GM18868 (cell line): ENCODE measurements around the gene FOXM1.

Experiments
- ATAC-seq: cut with Tn5 transposase; IDR thresholded peaks from one replicate; pipeline ENCODE4 v1.9.1; 2021; ENCODE audit warnings: mild to moderate bottlenecking, moderate library complexity; ENCODE audit not compliant: unreplicated experiment

Gene FOXM1

DNA sequence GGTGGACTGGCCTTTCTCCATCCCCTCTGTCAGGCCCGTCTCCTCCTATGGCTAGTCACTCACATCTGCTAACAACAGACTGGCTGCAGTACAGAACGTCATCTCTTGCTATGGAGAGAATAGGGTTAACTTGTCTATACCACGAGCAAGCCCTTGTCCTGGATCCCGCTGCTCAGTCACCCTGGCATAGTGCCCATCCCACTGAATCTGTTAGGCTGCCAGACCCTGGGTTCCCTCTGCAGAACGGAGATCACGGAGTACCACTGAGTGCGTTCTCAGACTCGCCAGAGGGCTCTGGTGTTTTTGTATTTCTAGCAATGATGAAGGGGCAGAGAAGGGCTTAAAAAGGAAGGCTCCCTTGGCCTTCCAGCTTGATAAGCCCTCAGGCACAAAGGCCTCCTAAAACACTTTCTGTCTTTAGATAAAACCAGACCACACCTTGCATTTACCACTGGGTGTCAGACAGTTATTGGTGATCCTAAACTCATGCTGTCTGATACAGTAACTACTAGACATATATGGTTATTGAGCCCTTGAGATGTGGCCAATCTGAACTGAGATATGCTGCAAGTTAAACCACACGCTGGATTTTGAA is 35.8 kb downstream of the FOXM1 start:
- ATAC-seq: no peak

DNA sequence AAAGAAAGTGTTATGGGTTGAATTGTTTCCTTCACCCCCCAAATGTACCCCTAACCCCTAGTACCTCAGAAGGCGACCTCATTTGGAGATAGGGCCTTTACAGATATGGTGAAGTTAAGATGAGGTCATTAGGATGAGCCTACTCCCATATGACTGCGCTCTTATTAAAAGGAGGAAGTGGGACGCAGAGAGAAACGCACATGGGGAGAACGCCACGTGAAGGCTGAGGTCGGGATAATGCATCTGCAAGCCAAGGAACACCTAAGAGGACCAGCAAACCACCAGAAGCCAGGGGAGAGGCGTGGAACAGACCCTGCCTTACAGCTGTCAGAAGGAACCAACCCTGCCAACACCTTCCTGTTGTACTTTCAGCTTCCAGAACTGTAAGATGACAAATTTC is 40.4 kb downstream of the FOXM1 start:
- ATAC-seq: no peak

DNA sequence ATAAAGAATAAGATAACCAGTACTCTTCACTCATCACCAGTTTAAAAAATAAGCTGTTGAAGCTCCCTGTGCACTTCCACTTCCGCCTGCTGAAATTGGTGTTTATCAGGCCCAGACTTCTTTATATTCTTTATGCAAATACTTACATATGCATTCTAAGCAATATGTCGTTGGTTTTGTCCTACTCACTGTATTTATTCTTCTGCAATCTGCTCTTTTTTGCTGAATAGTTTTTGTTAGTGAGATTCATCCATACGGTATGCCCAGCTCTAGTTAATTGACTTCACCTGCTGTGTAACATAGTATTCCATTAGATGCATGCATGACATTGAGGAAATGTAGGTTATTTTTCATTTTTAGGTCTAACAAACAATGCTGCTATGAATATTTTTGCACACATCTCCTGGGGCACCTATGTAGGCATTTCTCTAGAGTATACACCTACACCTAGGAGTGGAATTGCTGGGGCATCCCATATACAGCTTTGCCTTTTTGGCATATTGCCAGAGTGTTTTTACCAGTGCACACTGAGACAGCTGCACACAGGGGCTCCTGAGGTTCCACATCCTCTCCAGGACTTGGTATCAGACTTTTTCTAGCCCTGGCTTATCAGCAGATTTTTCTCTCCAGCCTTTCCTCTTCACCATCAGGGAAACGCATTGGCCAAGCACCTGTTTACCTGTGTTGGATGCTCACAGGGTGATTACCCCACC is 41.1 kb downstream of the FOXM1 start:
- ATAC-seq: no peak

DNA sequence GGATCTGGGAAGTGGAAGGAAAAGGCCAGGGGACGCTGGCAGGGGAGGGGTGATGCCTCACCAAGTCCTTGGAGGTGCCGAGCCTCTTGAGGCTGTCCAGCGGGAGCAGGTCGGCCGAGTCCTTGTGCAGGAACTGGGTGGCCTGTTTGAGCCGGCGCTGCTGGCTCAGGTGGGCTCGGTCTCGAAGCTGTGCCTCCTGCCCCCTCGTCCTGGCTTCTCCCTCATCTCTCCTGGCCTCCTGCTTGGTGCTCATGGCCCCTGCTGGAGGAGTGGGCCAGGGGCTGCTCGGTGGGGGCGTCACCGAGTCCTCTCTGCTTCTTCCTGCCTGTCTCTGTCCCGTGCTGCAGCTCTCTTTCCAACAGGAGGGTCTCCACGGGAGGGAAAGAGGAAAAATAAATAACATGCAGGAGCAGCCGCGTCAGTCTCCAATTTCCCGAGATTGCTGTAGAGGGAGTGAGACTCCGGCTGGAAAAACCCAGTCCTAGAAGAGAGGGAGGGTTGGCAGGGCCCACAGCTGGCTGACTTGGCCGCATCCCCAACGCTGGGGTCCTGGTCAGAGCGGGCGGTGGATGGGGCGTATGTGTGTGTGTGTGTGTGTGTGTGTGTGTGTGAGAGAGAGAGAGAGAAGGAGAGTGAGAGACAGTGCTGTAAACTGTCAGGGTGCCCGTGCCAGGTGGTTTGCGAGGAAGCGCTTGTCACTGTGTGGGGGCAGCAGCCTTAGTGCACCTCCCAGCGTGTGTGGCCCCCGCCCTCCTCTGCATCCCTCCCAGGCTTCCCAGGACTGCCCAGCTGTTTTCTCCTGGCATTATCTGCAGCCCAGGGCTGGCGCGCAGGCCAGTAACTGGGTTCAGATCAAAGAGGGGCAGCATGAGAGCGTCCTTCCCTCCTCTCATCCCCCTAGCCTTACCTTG is 42.1 kb downstream of the FOXM1 start, which contains the start of gene NRIP2:
Gene NRIP2 (minus strand): TSS at position 455 of the 911 bp plus-strand sequence. CDS start 52 bp downstream, at position 403.
- ATAC-seq: no peak

DNA sequence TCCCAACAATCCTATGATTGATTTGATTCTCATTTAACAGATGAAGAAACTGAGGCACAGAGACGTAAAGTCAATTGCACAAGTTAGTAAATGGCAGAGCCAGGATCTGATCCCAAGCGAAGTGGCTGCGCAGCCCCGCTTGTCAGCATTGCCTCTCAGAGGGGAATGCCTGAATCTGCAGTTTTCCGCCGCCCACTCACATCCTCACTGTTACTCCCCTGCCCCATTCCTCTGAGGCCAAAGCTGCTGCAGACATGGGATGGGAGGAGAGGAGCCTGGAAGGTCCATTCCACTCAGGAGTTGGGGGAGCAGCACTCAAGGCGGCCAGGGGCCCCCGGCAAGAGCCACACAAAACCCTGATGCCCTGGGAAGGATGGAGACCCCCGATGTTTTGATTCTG is 43.2 kb downstream of the FOXM1 start:
- no peak for ATAC-seq

DNA sequence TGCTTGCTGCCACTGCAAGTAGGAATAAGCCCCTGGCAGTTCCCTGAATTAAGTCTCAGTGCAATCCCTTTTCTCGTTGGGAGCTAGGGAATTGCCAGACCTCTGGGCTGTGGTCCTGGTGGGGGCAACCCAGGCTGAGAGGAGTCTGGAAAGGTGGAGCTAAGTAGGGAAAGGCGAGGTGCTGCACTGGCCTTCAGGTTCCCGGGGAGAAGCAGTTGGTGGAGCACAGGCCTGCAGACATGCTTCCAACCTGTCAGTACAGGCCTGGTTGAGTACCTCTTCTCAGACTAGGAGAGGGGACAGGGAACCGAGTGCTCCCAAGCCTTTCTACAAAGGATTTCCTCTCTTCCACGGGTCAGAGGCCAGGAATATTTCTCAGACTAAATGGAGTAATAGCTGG is 43.6 kb downstream of the FOXM1 start:
- no peak for ATAC-seq

DNA sequence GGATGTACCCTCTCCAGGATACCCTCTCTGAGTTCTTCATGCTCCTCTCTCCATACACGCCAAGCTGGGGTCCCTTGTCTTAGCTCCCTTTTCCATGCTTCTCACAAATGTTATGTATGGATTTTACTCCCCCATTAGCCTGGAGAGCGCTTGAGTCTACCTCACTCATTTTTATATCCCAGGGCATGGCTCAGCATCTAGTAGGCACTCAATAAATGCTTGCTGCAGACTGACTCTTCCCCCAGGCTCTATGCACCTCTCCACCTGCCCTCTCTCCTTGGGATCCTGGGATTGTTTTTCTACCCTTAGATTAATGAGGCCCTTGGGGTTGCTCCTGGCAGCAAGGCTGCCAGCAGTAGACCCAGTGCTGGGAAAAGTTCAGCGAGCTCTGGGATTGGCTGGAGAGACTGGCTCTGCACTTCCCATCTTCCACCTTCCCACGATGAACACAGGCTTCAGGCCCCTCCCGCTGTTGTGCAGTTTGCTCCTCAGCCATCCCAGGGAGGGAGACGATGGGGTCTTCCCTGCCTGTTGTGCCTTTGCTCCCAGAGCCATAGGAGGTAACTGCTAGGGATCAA is 44.3 kb downstream of the FOXM1 start:
- no peak for ATAC-seq

DNA sequence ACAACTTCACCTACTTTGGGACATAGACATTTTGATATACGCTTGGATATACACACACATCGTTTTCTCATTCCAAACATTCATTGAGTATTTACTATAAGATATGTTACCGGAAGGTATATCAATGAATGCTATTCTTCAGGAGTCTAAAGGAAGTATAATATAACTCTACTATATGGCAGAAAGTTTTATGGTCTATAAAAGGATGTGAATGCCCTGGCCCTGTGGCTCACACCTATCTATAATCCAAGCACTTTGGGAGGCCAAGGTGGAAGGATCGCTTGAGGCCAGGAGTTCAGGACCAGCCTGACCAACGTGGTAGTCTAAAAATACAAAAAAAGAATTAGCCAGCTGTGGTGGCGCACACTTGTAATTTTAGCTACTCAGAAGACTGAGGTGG is 47.7 kb downstream of the FOXM1 start:
- no peak for ATAC-seq

DNA sequence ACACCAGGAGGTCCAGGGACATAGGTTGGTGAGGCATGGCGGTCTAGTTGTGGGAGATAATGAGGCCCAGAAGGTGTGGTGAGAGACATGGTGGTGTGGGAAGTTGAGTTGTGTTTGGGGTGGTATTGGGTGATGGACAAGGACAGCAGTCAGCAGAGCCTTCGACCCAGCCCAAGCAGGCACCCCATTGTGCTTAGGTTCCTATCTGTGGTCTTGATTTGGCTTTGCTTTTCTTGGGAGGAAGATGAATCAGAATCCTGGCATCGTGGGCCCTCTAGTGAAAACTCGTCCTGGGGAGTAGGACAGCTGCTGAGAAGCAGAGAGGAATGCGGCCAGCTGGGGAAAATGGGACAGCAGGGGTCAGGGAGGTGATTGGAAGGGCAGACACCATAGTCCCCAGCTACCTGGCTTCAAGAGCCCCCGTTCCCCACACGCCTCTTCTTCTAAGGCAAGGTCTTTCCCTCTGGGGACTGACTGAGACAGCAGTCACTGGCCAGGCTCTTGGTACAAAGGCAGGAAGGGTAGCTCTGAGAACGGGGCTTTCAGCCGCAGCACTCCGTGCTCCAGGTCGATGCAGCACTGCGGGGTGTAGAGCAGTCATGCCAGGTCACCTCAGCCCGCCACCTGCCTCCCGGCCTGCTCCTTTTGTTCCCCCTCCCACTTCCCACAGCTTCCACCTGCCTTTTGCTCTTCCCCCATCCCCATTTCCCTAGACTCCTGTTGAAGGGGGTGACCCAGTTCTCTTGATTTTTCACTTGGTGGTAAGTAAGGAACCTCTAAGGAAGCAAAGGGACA is 50.1 kb downstream of the FOXM1 start:
- no peak for ATAC-seq

DNA sequence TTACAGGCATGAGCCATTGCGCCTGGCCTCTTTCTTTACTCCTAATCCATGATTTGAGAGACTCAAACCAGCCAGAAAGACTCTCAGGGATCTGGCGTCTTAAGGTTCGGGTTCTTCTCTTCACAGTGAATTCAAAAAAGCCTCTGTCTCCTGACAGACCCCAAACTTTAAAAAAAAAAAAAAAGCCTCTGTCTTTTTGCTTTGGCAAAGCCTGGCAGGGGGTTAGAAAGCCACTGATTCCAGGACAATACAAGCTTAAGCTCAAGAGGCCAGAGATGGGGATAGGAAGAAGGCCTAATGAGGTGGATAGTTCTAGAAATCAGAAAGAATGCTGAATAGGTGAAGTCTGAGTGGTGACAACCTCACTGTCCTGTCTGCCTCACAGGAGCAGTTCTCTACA is 50.9 kb downstream of the FOXM1 start:
- ATAC-seq: no peak

DNA sequence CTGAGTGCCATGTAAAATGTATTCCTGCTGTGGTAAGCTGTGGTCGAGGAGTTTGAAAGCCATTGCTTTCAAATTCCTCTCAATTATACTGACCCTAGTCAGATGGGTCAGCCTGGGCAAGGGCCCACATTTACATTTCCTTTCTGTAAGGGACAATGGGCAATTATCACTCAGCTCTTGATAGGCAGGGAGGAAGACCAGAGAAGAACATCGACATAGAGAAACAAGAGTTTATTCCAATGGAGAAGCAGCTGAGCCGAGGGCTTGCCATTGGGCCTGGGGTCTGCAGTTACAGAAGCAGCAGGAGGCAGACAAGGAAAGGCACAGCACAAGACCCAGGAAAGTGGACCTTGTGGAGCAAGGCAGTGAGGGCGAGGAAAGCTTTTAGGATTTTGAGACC is 51.8 kb downstream of the FOXM1 start:
- no peak for ATAC-seq

DNA sequence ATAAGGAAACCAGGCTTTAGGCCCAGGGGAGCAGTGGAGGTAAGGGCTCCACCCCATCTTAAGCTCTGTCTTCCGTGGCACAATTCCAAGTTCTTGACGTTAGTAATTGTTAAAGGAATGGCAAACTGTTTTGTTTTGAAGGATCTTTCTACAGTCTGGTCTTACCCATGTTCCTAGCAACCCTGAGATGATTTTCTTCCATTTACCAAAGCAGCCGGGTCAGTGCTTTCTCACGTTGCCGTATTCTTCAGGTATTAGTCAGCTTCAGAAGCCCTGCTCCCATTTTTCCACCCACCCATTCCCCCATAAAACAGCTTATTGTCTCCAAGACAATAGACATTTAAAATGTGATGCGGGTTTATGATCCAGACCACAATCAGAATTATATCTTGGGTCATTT is 52.4 kb downstream of the FOXM1 start:
- ATAC-seq: no peak

DNA sequence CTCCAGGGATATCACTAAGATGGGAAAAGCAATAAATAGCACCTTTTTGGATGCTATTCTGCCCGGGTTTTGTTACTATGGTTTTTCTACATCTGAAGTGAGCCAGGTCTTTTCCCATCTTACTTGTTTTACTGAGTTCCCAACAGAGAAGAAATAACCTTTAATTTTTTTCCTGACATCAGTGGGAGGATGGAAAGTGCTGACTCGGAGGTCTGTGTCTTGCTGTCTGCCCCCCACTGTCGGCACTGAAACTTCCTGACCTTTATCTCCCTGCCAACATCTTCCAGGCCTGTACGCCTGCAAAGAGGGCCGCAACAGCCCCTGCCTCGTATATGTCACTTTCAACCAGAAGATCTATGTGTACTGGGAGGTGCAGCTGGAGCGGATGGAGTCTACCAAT is 53.5 kb downstream of the FOXM1 start:
- ATAC-seq: no peak

DNA sequence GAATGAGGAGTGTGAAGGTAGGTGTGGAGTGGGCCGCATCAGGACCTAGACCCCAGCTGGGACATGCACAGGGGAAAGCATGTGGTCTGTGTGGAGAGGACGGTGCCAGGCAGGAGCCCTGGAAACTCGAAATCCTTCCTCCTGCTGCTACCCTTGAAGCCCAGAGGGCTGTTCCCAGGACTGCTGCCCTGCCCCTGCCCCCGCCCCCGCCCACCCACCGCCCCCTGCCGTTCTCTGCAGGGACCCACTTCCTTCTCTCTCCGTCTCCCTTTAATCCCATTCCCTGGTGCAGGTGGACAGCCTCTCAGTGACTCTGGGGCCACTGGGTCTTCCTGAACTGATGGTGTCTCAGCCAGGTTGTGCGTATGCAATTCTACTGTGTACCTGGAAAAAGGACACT is 56.5 kb downstream of the FOXM1 start:
- no peak for ATAC-seq

DNA sequence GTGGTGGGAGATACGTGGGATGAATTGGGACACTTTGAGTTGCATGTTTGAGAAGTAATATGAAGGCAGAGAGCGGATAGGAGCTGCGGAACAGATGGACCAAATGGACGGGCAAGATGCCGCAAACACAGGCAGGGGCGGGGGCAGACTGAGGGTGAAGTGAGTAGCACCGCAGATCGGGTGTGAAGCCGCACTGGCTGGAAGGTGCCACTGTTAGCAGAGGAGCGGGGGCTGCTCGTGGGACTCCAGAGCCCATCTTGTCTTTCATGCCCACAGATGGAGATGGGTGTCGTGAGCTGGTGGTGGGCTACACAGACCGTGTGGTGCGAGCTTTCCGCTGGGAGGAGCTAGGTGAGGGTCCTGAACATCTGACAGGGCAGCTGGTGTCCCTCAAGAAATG is 57.2 kb downstream of the FOXM1 start:
- no peak for ATAC-seq

DNA sequence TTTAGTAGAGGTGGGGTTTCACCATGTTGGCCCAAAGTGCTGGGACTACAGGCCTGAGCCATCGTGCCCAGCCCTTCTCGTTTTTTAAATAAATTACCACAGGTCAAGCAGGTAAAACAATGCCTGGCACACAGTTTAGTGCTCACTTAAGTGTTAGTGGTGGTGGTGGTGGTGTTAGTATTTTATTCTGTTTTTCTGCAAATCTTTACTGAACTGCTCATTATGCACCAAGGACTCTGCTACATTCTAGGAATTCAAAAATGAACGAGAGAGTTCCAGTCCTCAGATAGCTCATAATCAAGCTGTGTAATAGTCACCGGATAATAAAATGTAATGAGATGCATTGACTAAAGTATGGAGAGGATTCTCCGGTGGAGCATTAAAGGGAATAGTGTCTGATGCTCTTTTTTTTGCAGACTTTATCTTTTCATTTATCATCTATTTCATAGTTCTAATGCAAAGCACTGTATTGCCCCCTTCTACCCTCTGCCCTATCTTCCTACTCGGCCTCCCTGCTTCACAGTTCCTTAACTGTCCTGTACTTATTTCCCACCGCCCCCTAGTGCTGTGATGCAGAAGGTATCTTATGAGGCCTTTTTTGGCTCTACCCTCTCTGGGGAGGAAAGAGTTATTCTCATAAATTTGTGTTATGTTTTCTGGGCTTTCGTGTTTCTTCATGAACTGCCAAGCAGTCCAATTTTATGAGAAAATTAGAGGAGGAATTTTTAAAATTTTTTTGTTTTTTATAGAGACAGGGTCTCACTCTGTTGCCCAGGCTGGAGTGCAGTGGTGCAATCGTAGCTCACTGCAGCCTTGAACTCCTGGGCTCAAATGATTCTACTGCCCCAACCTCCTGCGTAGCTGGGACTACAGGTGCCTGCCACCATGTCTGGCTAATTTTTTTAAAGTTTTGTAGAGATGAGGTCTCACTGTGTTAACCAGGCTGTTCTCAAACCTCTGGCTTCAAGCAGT is 63.5 kb downstream of the FOXM1 start:
- ATAC-seq: no peak

DNA sequence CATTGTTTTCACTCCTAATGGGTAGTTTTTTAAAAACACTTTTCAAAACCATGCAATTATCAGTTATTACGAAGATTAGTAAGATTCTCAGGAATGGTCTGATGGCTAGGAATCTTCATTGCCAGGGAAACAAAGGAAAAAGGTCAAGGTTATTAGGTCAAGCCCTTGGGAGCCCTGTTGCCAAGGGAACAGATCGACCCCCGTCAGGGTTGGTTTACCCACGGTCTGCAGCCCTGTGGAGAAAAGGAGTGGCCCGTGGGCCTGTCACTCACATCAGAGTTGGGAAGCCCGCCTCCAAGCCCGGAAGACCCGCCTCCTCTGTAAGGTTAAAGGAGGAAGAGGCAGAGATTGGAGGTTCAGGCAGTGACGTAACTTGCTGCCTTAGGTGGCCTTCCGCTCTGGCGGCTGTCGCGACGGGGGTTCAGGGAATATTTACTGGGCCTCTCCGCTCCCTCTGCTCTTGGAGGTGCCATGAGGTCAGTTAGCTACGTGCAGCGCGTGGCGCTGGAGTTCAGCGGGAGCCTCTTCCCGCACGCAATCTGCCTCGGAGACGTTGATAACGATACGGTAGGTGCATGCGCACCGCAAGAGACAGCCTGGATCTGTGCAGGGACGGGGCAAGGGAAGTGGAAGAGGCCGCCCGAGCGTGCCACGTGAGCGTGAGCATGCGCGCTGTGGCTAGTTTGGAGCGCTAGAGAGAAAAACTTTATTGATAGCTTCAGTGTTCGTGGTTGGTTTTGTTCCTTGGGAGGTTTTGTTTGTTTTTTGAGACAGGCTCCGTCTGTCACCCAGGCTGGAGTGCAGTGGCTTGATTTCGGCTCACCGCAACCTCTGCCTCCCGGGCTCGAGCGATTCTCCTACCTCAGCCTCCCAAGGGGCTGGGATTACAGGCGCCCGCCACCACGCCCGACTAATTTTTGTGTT is 64.4 kb downstream of the FOXM1 start, which contains the start of gene ITFG2:
Gene ITFG2 (plus strand): TSS at position 379 of the 924 bp plus-strand sequence. CDS start 93 bp downstream, at position 472.
- peak; percentile 94 for ATAC-seq

DNA sequence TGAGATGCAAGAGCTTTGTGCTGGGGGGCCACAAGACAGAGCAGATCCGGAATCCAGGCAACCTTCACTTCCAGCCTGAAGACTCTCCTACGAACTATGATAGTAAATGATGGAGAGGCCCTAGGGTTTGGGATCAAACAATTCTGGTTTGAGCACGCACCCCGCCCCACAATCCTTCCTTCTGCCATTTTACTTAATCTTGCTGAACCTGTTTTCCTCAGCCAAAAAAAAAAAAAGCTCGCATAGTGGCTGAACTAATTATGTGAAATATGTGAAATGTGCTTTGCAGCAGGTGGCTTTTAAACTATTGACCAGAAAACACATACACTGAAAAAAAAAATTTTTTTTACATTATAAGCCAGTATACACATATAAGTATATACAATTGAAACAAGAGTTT is 65.2 kb downstream of the FOXM1 start:
- no peak for ATAC-seq
